ENCODE results near the gene DRD5. TPM values are rescaled to one million over a fixed set of nuclear protein-coding genes. Genes with fewer than 3 reads are reported as not detected.

DRD5 gene
- total RNA-seq, 1 donor from 2014 or later = not detected

- no peaks in the 10 kb centered on the region for H3K4me1 ChIP-seq
- no peak overlapping the region for H3K27ac ChIP-seq
- no peak for DNase-seq (ENCODE audit: extremely low spot score in 2 of 2)
- no peaks in the 10 kb centered on the region for H3K9me3 ChIP-seq
- H3K36me3 ChIP-seq = peaks cover 0 to 5% of the 10 kb centered on the region in 2 donors
- no peak overlapping the region for H3K4me3 ChIP-seq
- TF ChIP-seq POLR2A (IDR thresholded peaks at IDR 0.05) (no peak), POLR2AphosphoS5 (IDR thresholded peaks at IDR 0.05; ENCODE audit: insufficient read depth in 1 of 2, low read depth in 1 of 2) (no peak), CTCF (IDR thresholded peaks at IDR 0.05) (no peak)
- intact Hi-C loops (cut with DNase I) = no loop called here
- no peaks in the 10 kb centered on the region for H3K27me3 ChIP-seq
Observed at GRCh38 chr4:9833421-9833820, 52.0 kb downstream of the DRD5 start.

Small RNA genes lying within 50 kb of the gene (small RNA-seq; reads per million reads assigned to genes)
- gene RNA5SP154 = not detected

Other genes with a start within 250 kb of the DRD5 start
- gene SLC2A9, start 239.9 kb downstream of the DRD5 start, total RNA-seq = 7.9 TPM

Measured in vagina (tissue), 2 donors.